MM.1S (cell line): ENCODE data around the gene ANXA11.

Source experiments
- DNase-seq: peaks from one replicate; pipeline ENCODE4 v3.0.0-alpha.2; 2015
- H2AFZ ChIP-seq: fragments of 300-600 bp; sonication (generic); 2 replicates; pipeline ENCODE4 v1.6.0; 2016; ENCODE audit warnings: antibody characterized with exemption, low read length
- H3F3A ChIP-seq: fragments of 300-600 bp; sonication (generic); 2 replicates; pipeline ENCODE4 v1.6.1; 2016; ENCODE audit warnings: mild to moderate bottlenecking, antibody characterized with exemption, low read length, moderate library complexity, mixed read lengths; ENCODE audit not compliant: insufficient read depth
- H3K27ac ChIP-seq: fragments of 300-600 bp; sonication (generic); 2 replicates; pipeline ENCODE4 v1.5.1; 2016; ENCODE audit warnings: mild to moderate bottlenecking, low read length
- H3K27me3 ChIP-seq: fragments of 300-600 bp; sonication (generic); replicated peaks from 2 replicates; pipeline ENCODE4 v1.6.0; 2016; ENCODE audit warnings: low read length; ENCODE audit not compliant: insufficient read depth
- H3K36me3 ChIP-seq: fragments of 300-600 bp; sonication (generic); replicated peaks from 2 replicates; pipeline ENCODE4 v1.6.1; 2016; ENCODE audit warnings: mild to moderate bottlenecking, low read length, mixed read lengths; ENCODE audit not compliant: insufficient read depth
- H3K4me1 ChIP-seq: fragments of 300-600 bp; sonication (generic); 2 replicates; pipeline ENCODE4 v1.6.1; 2016; ENCODE audit warnings: low read length, mixed read lengths
- H3K4me2 ChIP-seq: fragments of 300-600 bp; sonication (generic); 2 replicates; pipeline ENCODE4 v1.6.0; 2016; ENCODE audit warnings: low read depth, low read length
- H3K4me3 ChIP-seq: fragments of 300-600 bp; sonication (generic); 2 replicates; pipeline ENCODE4 v1.5.1; 2016; ENCODE audit warnings: low read length, mixed read lengths
- H3K79me2 ChIP-seq: fragments of 300-600 bp; sonication (generic); 2 replicates; pipeline ENCODE4 v1.6.1; 2016; ENCODE audit warnings: mixed run types, low read length, mixed read lengths
- H3K9ac ChIP-seq: fragments of 300-600 bp; sonication (generic); 2 replicates; pipeline ENCODE4 v1.6.1; 2016; ENCODE audit warnings: low read length, mixed read lengths
- H3K9me2 ChIP-seq: fragments of 300-600 bp; sonication (generic); replicated peaks from 2 replicates; pipeline ENCODE4 v1.6.1; 2016; ENCODE audit warnings: mild to moderate bottlenecking, low read length, mixed read lengths; ENCODE audit not compliant: insufficient read depth
- H3K9me3 ChIP-seq: fragments of 300-600 bp; sonication (generic); replicated peaks from 2 replicates; pipeline ENCODE4 v1.6.1; 2016; ENCODE audit warnings: mild to moderate bottlenecking, low read length, mixed read lengths; ENCODE audit not compliant: insufficient read depth
- H4K20me1 ChIP-seq: fragments of 300-600 bp; sonication (generic); 2 replicates; pipeline ENCODE4 v1.6.1; 2016; ENCODE audit warnings: mild to moderate bottlenecking, low read length, moderate library complexity, mixed read lengths; ENCODE audit not compliant: insufficient read depth
- EZH2 ChIP-seq: fragments of 300-600 bp; sonication (generic); optimal IDR thresholded peaks from 2 replicates; pipeline ENCODE3; 2017; ENCODE audit warnings: low read depth, mild to moderate bottlenecking, antibody characterized with exemption, low read length, mixed read lengths
- EZH2phosphoT487 ChIP-seq: fragments of 300-600 bp; sonication (generic); IDR thresholded peaks from 2 replicates; pipeline ENCODE4 v1.6.1; 2018; ENCODE audit warnings: antibody characterized with exemption, low read length
- TF ChIP-seq, protein P1 (sequence below): fragments of 300-600 bp; sonication (generic); IDR thresholded peaks from 2 replicates; pipeline ENCODE4 v1.5.1; 2016; ENCODE audit warnings: antibody characterized with exemption, low read length, mixed read lengths

Gene ANXA11

DNA sequence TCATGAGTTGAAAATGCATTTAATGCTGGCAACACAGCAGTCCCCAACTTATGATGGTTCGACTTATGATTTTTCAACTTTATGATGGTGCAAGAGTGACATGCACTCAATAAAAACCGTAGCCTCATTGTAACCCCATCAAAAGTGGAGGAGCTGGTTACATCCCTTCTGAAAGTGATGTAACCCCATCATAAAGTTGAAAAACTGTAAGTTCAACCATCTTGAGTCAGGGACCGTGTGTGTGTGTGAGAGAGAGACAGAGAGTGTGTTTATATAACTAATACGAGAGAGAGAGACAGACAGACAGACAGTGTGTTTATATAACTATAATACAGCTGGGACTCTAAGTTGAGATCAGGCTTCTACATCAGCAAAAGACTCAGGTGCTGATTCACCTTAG is 21.0 kb downstream of the ANXA11 start:
- Histone ChIP-seq H4K20me1 (peaks cover 10% of the 10 kb centered on the region; the same call in 1 of the 2 replicates), H3K36me3 (peaks cover 4% of the 10 kb centered on the region; the same call in 1 of the 2 replicates), H3F3A (peaks cover 24% of the 10 kb centered on the region), H3K9me2 (no peaks in the 10 kb centered on the region), H3K9me3 (no peaks in the 10 kb centered on the region), H3K4me3 (no peak overlapping the region), H3K79me2 (peaks cover 95% of the 10 kb centered on the region), H3K4me2 (no peak overlapping the region), H2AFZ (no peak overlapping the region), H3K27ac (no peak overlapping the region), H3K27me3 (no peaks in the 10 kb centered on the region), H3K9ac (no peak overlapping the region), H3K4me1 (peaks cover 32% of the 10 kb centered on the region)
- no peak for DNase-seq
- TF ChIP-seq EZH2, result no peak
- TF ChIP-seq, protein P1, sequence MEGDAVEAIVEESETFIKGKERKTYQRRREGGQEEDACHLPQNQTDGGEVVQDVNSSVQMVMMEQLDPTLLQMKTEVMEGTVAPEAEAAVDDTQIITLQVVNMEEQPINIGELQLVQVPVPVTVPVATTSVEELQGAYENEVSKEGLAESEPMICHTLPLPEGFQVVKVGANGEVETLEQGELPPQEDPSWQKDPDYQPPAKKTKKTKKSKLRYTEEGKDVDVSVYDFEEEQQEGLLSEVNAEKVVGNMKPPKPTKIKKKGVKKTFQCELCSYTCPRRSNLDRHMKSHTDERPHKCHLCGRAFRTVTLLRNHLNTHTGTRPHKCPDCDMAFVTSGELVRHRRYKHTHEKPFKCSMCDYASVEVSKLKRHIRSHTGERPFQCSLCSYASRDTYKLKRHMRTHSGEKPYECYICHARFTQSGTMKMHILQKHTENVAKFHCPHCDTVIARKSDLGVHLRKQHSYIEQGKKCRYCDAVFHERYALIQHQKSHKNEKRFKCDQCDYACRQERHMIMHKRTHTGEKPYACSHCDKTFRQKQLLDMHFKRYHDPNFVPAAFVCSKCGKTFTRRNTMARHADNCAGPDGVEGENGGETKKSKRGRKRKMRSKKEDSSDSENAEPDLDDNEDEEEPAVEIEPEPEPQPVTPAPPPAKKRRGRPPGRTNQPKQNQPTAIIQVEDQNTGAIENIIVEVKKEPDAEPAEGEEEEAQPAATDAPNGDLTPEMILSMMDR, result no peak
- no peak for TF ChIP-seq EZH2phosphoT487

GRCh38 chr10:80183436-80183835 is 21.9 kb downstream of the ANXA11 start:
- peaks cover 5% of the 10 kb centered on the region; the same call in 1 of the 2 replicates for H3K36me3 ChIP-seq
- H4K20me1 ChIP-seq, result peaks cover 10% of the 10 kb centered on the region; the same call in 1 of the 2 replicates
- H3K79me2 ChIP-seq, result peaks cover 95% of the 10 kb centered on the region

DNA sequence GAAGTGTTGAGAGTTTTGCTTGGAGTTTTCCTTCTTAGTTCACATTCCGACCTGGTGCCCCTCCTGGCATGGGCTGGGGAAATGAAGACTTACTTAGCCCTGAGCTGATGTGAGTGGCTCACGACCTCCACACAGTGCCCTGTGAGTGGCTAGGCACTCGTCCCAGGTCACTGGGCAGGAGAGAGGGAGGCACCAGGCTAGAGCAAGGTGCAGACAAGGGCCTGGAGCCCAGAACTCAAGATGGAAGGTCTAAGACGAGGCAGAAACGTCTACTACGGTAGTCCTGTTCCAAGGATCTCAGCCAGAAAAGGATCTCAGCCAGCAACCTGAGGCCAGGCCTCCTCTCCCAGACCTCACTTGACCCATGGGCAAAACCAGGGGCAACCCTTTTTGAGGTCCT is 22.4 kb downstream of the ANXA11 start:
- H3K4me1 ChIP-seq, result peaks cover 20% of the 10 kb centered on the region
- H3K4me3 ChIP-seq, result no peak overlapping the region
- DNase-seq, result no peak
- peaks cover 5% of the 10 kb centered on the region; the same call in 1 of the 2 replicates for H3K36me3 ChIP-seq
- H3K9ac ChIP-seq, result no peak overlapping the region
- H2AFZ ChIP-seq, result no peak overlapping the region
- H4K20me1 ChIP-seq, result peaks cover 10% of the 10 kb centered on the region; the same call in 1 of the 2 replicates
- peaks cover 96% of the 10 kb centered on the region for H3K79me2 ChIP-seq
- no peak overlapping the region for H3K4me2 ChIP-seq
- no peaks in the 10 kb centered on the region for H3K9me2 ChIP-seq
- H3K27me3 ChIP-seq, result no peaks in the 10 kb centered on the region
- H3K27ac ChIP-seq, result no peak overlapping the region
- no peaks in the 10 kb centered on the region for H3K9me3 ChIP-seq
- peaks cover 12% of the 10 kb centered on the region for H3F3A ChIP-seq
- TF ChIP-seq, protein P1, result no peak
- TF ChIP-seq EZH2phosphoT487, result no peak
- TF ChIP-seq EZH2, result no peak

More at GRCh38 chr10:80183436-80183835, 21.9 kb downstream of the ANXA11 start:
- TF ChIP-seq EZH2 (no peak), EZH2phosphoT487 (no peak)
- TF ChIP-seq, protein P1, result no peak
- no peak for DNase-seq
- H3K9me2 ChIP-seq, result no peaks in the 10 kb centered on the region
- no peak overlapping the region for H3K27ac ChIP-seq
- H3K4me2 ChIP-seq, result no peak overlapping the region
- no peaks in the 10 kb centered on the region for H3K9me3 ChIP-seq
- H3F3A ChIP-seq, result peaks cover 16% of the 10 kb centered on the region
- peaks cover 23% of the 10 kb centered on the region for H3K4me1 ChIP-seq
- H3K4me3 ChIP-seq, result no peak overlapping the region
- no peak overlapping the region for H3K9ac ChIP-seq
- H3K27me3 ChIP-seq, result no peaks in the 10 kb centered on the region
- H2AFZ ChIP-seq, result no peak overlapping the region
